Lower lobe of right lung (tissue), 2 donors: Measurements from ENCODE around the gene MAN1A2. TPM values are rescaled to one million over a fixed set of nuclear protein-coding genes. Genes with fewer than 3 reads are reported as not detected.
"Not testable (repeated sequence)": the region's sequence is repeated elsewhere in the genome, so short reads cannot be mapped to it uniquely, and the experiment has no call there.

Experiments used
- ATAC-seq, 2 donors: fragments of 200-7000 bp; cut with Tn5 transposase; one replicate each; pipeline ENCODE4 v1.9.1; 2020 to 2022; ENCODE audit warnings: mild to moderate bottlenecking in 2 of 2, moderate library complexity in 2 of 2
- DNase-seq: peaks from one replicate; pipeline ENCODE4 v3.0.0-alpha.2; 2020
- H3K27ac ChIP-seq: fragments of 200-600 bp; one replicate; pipeline ENCODE4 v1.8.0; 2022
- H3K27me3 ChIP-seq: fragments of 200-600 bp; one replicate; pipeline ENCODE4 v1.8.0; 2022; ENCODE audit warnings: low read depth
- H3K36me3 ChIP-seq: fragments of 200-600 bp; one replicate; pipeline ENCODE4 v1.8.0; 2022; ENCODE audit warnings: mild to moderate bottlenecking
- H3K4me1 ChIP-seq: fragments of 200-600 bp; one replicate; pipeline ENCODE4 v1.8.0; 2022
- H3K4me3 ChIP-seq: fragments of 200-600 bp; one replicate; pipeline ENCODE4 v1.8.0; 2022; ENCODE audit warnings: mild to moderate bottlenecking
- H3K9me3 ChIP-seq: fragments of 200-600 bp; one replicate; pipeline ENCODE4 v1.8.0; 2022
- intact Hi-C: fragments of 100-400 bp; cut with DNase I; formaldehyde crosslinking; loops from one replicate; pipeline ENCODE4 v1.11.0; 2022
- total RNA-seq: library from RNA; stranded (reverse); fragmentation: NEBNext Ultra II Directional; extraction: Animal tissue kit (Norgen Biotek cat#: 25700); gene quantifications from one replicate; pipeline ENCODE4 v1.2.1, GENCODE V29; 2021
- TF ChIP-seq, protein P1 (sequence below): fragments of 200-600 bp; IDR thresholded peaks from one replicate; pipeline ENCODE4 v1.8.0; 2022; ENCODE audit warnings: antibody characterized with exemption, mild to moderate bottlenecking
- donor health status: DM: no; HTN: yes; CAD: no; lungs with severe emphysema.

The MAN1A2 gene
- total RNA-seq, 1 donor from 2014 or later = 39.6 TPM

DNA sequence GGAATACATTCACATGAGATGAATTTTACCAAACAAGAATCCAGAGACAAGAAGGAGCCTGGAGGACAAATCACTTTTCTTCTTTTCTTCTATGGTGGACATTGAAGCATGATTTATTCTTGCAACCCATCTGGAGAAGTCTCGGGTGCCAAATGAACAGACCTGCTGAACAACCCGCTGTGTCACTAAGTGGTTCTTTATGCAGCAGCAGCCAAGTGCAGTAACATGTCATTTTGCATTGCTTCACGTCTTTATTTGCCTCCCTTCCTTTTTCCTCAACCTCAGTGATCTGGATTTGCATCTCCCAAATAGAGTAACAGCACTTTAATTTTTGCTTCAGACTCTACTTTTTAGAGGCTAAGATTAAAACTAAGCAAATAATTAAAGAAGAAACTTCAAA lies 188.6 kb downstream of the MAN1A2 start:
- DNase-seq (no peak), ATAC-seq (no peak)
- H3K4me3 ChIP-seq = no peak overlapping the region
- H3K9me3 ChIP-seq = no peaks in the 10 kb centered on the region
- no peak overlapping the region for H3K27ac ChIP-seq
- no peaks in the 10 kb centered on the region for H3K27me3 ChIP-seq
- no peaks in the 10 kb centered on the region for H3K4me1 ChIP-seq
- TF ChIP-seq, protein P1, sequence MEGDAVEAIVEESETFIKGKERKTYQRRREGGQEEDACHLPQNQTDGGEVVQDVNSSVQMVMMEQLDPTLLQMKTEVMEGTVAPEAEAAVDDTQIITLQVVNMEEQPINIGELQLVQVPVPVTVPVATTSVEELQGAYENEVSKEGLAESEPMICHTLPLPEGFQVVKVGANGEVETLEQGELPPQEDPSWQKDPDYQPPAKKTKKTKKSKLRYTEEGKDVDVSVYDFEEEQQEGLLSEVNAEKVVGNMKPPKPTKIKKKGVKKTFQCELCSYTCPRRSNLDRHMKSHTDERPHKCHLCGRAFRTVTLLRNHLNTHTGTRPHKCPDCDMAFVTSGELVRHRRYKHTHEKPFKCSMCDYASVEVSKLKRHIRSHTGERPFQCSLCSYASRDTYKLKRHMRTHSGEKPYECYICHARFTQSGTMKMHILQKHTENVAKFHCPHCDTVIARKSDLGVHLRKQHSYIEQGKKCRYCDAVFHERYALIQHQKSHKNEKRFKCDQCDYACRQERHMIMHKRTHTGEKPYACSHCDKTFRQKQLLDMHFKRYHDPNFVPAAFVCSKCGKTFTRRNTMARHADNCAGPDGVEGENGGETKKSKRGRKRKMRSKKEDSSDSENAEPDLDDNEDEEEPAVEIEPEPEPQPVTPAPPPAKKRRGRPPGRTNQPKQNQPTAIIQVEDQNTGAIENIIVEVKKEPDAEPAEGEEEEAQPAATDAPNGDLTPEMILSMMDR = no peak
- intact Hi-C loops = no loop called here
- no peaks in the 10 kb centered on the region for H3K36me3 ChIP-seq

DNA sequence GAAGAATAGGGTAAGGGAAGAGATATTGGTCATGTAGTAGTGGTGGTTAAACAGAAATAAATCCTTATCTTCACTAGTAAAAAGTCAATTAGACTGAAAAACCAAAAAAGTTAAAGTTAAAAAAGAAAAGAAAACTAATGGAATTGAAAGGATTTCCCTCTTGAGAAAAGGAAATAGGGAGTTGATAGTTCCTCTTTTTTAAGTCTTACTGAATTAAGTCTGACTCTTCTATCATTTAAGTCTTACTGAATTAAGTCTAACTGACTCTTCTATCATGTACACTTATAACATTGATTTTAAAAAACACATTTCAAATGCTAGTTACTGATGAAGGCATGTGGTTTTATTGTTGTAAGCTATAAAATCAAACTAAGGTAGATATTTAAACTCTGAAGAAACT lies 189.1 kb downstream of the MAN1A2 start:
- no peaks in the 10 kb centered on the region for H3K27me3 ChIP-seq
- H3K4me1 ChIP-seq = no peaks in the 10 kb centered on the region
- DNase-seq = no peak
- no peak overlapping the region for H3K27ac ChIP-seq
- H3K36me3 ChIP-seq = no peaks in the 10 kb centered on the region
- ATAC-seq = no peak
- no peaks in the 10 kb centered on the region for H3K9me3 ChIP-seq
- no peak overlapping the region for H3K4me3 ChIP-seq
- TF ChIP-seq, protein P1 = no peak
- intact Hi-C loops = no loop called here

DNA sequence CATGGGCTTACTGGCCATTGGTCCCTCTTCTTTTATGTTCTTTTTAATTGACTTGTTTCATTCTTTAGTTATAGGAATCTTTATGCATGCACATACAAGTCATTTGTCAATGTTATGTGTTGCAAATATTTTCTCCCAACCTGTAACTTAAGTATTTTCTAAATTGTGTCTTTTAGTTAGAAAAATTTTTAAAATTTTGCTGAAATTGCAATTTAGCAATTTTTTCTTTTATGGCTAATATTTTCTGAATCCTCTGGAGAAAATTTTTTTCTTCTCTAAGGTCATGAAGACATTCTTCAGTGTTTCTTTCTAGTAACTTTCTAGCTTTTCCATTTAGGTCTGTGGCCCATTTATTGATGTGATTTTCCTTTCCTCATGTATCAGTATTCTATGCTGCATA lies 189.7 kb downstream of the MAN1A2 start:
- intact Hi-C loops = no loop called here
- no peak for ATAC-seq
- TF ChIP-seq, protein P1 = no peak
- Histone ChIP-seq H3K4me3 (no peak overlapping the region), H3K36me3 (no peaks in the 10 kb centered on the region), H3K4me1 (no peaks in the 10 kb centered on the region), H3K27me3 (no peaks in the 10 kb centered on the region), H3K9me3 (no peaks in the 10 kb centered on the region), H3K27ac (no peak overlapping the region)
- no peak for DNase-seq

DNA sequence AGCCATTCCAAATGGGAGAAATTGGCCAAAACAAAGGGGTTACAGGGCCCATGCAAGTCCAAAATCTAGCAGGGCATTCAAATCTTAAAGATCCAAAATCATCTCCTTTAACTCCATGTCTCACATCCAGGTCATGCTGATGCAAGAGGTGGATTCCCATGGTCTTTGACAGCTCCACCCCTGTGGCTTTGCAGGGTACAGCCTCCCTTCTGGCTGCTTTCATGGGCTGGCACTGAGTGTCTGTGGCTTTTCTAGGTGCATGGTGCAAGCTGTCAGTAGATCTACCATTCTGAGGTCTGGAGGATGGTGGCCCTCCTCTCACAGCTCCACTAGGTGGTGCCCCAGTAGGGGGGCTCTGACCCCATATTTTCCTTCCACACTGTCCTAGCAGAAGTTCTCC lies 191.2 kb downstream of the MAN1A2 start:
- intact Hi-C loops, H3K4me1 ChIP-seq, H3K9me3 ChIP-seq, ATAC-seq, H3K27me3 ChIP-seq, H3K27ac ChIP-seq, DNase-seq, H3K36me3 ChIP-seq, H3K4me3 ChIP-seq: not testable (repeated sequence)

DNA sequence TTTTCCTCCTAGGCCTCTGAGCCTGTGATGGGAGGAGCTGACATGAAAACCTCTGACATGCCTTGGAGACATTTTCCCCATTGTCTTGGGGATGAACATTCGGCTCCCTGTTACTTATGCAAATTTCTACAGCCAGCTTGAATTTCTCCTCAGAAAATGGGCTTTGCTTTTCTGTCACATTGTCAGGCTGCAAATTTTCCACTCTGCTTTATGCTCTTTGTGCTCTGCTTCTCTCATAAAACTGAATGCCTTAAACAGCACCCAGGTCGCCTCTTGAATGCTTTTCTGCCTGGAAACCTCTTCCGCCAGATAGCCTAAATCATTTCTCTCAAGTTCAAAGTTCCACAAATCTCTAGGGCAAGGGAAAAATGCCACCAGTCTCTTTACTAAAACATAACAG lies 191.9 kb downstream of the MAN1A2 start:
- no peak for DNase-seq
- Histone ChIP-seq H3K9me3 (no peaks in the 10 kb centered on the region), H3K27me3 (no peaks in the 10 kb centered on the region), H3K4me3 (no peak overlapping the region), H3K36me3 (no peaks in the 10 kb centered on the region), H3K4me1 (peaks cover 12% of the 10 kb centered on the region), H3K27ac (no peak overlapping the region)
- TF ChIP-seq, protein P1 = no peak
- no peak for ATAC-seq
- intact Hi-C loops = no loop called here

DNA sequence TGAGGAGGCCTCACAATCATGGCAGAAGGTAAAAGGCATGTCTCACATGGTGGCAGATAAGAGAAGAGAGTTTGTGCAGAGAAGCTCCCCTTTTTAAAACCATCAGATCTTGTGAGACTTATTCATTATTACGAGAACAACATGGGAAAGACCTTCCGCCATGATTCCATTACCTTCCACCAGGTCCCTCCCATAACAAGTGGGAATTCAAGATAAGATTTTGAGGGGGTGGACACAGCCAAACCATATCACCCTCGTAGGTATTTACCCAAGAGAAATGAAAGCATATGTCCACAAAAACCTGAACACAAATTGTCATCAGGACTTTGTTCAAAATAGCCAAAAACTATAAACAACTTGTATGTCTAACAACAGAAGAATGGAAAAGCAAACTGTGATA lies 192.7 kb downstream of the MAN1A2 start:
- DNase-seq (no peak), ATAC-seq (no peak)
- H3K36me3 ChIP-seq = no peaks in the 10 kb centered on the region
- no peaks in the 10 kb centered on the region for H3K27me3 ChIP-seq
- H3K27ac ChIP-seq = no peak overlapping the region
- H3K9me3 ChIP-seq = no peaks in the 10 kb centered on the region
- H3K4me1 ChIP-seq = peaks cover 19% of the 10 kb centered on the region
- intact Hi-C loops = no loop called here
- no peak overlapping the region for H3K4me3 ChIP-seq
- TF ChIP-seq, protein P1 = no peak
